Esophagus squamous epithelium (tissue), 4 donors: Measurements from ENCODE around the gene TBXAS1.

Experiments used
- CTCF ChIP-seq, 6 experiments: fragments of 450-650 bp in 4 of 6; fragments of 200-600 bp in 2 of 6; sonication (generic) in 2 of 6; IDR thresholded peaks; one replicate each; pipeline ENCODE4 v1.5.1; 2016 to 2019; ENCODE audit warnings: antibody characterized with exemption in 6 of 6, mild to moderate bottlenecking in 4 of 6, moderate library complexity in 4 of 6
- POLR2A ChIP-seq, 4 donors: fragments of 450-650 bp; IDR thresholded peaks; one replicate each; pipeline ENCODE4 v1.6.1; 2017; ENCODE audit warnings: antibody characterized with exemption in 4 of 4, mild to moderate bottlenecking in 4 of 4, moderate library complexity in 3 of 4

DNA sequence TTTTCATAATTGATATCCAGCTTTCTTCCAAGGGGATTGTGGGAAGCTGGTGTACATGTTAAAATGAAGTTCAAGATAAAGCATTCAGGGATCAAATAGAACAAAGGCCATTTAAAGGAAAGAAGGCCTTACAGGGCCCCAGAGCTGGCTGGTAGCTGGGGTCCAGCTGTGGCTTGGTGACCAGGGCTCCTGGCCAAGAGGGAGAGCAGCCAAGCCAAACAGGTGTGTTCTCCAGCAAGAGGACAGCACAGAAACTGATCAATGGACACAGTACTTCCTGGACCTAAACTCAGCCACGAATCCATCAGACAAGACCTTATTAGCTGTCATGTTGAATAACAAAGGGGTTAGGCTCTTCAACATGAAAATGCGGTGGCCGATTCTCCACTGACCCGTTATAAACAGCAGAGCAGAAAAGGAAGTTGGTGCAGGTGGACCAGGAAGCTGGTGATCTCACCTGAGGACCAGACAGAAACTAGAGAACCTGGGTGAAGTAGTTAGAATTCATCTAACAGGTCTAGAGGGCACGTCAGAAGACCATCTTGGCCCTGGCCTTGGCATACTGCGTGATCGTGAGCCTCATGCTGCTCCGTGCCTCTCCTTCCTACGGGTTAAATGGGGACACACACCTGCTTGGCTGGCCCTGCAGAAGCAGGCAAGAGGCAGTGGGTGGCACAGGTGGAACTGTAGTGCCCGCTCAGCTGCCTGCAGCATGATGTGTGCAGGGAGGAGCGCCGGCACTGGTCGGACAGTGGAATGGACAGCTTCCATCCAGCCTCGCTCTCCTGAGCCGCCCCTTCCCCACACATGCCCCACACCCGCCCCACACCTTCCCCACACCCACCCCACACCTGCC, 179.9 kb downstream of the TBXAS1 start:
- no peak for TF ChIP-seq CTCF (IDR thresholded peaks at IDR 0.05)
- no peak for TF ChIP-seq POLR2A (IDR thresholded peaks at IDR 0.05)
